ENCODE data around the gene FAM156A. TPM values are rescaled to one million over a fixed set of nuclear protein-coding genes. Genes with fewer than 3 reads are reported as not detected.
A peak's percentile ranks its signal among the peaks of the same experiment; 100 is the strongest.

Gene FAM156A
- total RNA-seq, 1 donor from 2014 or later, result 22.1 TPM

GRCh38 chrX:53001958-53002357 is 43.6 kb upstream of the FAM156A start:
- Mint-ChIP-seq H3K4me1 (ENCODE audit: low read depth, unreplicated experiment) (no peaks in the 10 kb centered on the region), H3K36me3 (ENCODE audit: unreplicated experiment) (no peaks in the 10 kb centered on the region), H3K27ac (ENCODE audit: unreplicated experiment) (no peak overlapping the region), H3K9me3 (ENCODE audit: unreplicated experiment) (no peaks in the 10 kb centered on the region), H3K27me3 (ENCODE audit: unreplicated experiment) (no peaks in the 10 kb centered on the region), H3K4me3 (ENCODE audit: unreplicated experiment) (no peak overlapping the region)
- no peak for TF ChIP-seq CTCF (IDR thresholded peaks at IDR 0.05; ENCODE audit: partially characterized antibody, unreplicated experiment)
- DNase-seq, result no peak

- no peaks in the 10 kb centered on the region for H3K9me3 Mint-ChIP-seq (ENCODE audit: unreplicated experiment)
- TF ChIP-seq CTCF (IDR thresholded peaks at IDR 0.05; ENCODE audit: partially characterized antibody, unreplicated experiment), result no peak
- DNase-seq, result no peak
- no peak overlapping the region for H3K27ac Mint-ChIP-seq (ENCODE audit: unreplicated experiment)
- H3K27me3 Mint-ChIP-seq (ENCODE audit: unreplicated experiment), result no peaks in the 10 kb centered on the region
- no peaks in the 10 kb centered on the region for H3K4me1 Mint-ChIP-seq (ENCODE audit: low read depth, unreplicated experiment)
- no peaks in the 10 kb centered on the region for H3K36me3 Mint-ChIP-seq (ENCODE audit: unreplicated experiment)
- no peak overlapping the region for H3K4me3 Mint-ChIP-seq (ENCODE audit: unreplicated experiment)
These were observed 42.3 kb upstream of the FAM156A start for GRCh38 chrX:53000447-53001135.

GRCh38 chrX:52995987-52996331 is 37.6 kb upstream of the FAM156A start:
- Mint-ChIP-seq H3K36me3 (ENCODE audit: unreplicated experiment) (no peaks in the 10 kb centered on the region), H3K4me3 (ENCODE audit: unreplicated experiment) (peak overlapping the region; percentile 94), H3K27ac (ENCODE audit: unreplicated experiment) (peak overlapping the region; percentile 100), H3K9me3 (ENCODE audit: unreplicated experiment) (no peaks in the 10 kb centered on the region), H3K4me1 (ENCODE audit: low read depth, unreplicated experiment) (peaks cover 5% of the 10 kb centered on the region), H3K27me3 (ENCODE audit: unreplicated experiment) (no peaks in the 10 kb centered on the region)
- no peak for TF ChIP-seq CTCF (IDR thresholded peaks at IDR 0.05; ENCODE audit: partially characterized antibody, unreplicated experiment)
- DNase-seq, result no peak

- peak; percentile 53 for TF ChIP-seq CTCF (IDR thresholded peaks at IDR 0.05; ENCODE audit: partially characterized antibody, unreplicated experiment)
- Mint-ChIP-seq H3K27ac (ENCODE audit: unreplicated experiment) (peak overlapping the region; percentile 100), H3K36me3 (ENCODE audit: unreplicated experiment) (no peaks in the 10 kb centered on the region), H3K4me3 (ENCODE audit: unreplicated experiment) (peak overlapping the region; percentile 94), H3K9me3 (ENCODE audit: unreplicated experiment) (no peaks in the 10 kb centered on the region), H3K4me1 (ENCODE audit: low read depth, unreplicated experiment) (peaks cover 5% of the 10 kb centered on the region), H3K27me3 (ENCODE audit: unreplicated experiment) (no peaks in the 10 kb centered on the region)
- peak; percentile 90 for DNase-seq
These were observed 37.0 kb upstream of the FAM156A start for GRCh38 chrX:52995135-52995986.

- no peaks in the 10 kb centered on the region for H3K36me3 Mint-ChIP-seq (ENCODE audit: unreplicated experiment)
- no peaks in the 10 kb centered on the region for H3K9me3 Mint-ChIP-seq (ENCODE audit: unreplicated experiment)
- no peak overlapping the region for H3K4me3 Mint-ChIP-seq (ENCODE audit: unreplicated experiment)
- no peak for DNase-seq
- H3K27me3 Mint-ChIP-seq (ENCODE audit: unreplicated experiment), result no peaks in the 10 kb centered on the region
- TF ChIP-seq CTCF (IDR thresholded peaks at IDR 0.05; ENCODE audit: partially characterized antibody, unreplicated experiment), result no peak
- H3K27ac Mint-ChIP-seq (ENCODE audit: unreplicated experiment), result no peak overlapping the region
- H3K4me1 Mint-ChIP-seq (ENCODE audit: low read depth, unreplicated experiment), result peaks cover 5% of the 10 kb centered on the region
These were observed 32.5 kb upstream of the FAM156A start for GRCh38 chrX:52990848-52991247.
